Keratinocyte (primary cell): ENCODE data around the gene UFSP1. TPM values are rescaled to one million over a fixed set of nuclear protein-coding genes. Genes with fewer than 3 reads are reported as not detected.
"Not testable (repeated sequence)": the region's sequence is repeated elsewhere in the genome, so short reads cannot be mapped to it uniquely, and the experiment has no call there.

Source experiments
- DNase-seq: peaks from one replicate; pipeline ENCODE4 v3.0.0-alpha.2; 2011; ENCODE audit warnings: low read depth, missing footprints, low spot score
- FAIRE-seq: peaks from 2 replicates; lab custom pipeline; 2011; peaks lifted over from hg19 to GRCh38; lab: Jason Lieb, UNC
- H2AFZ ChIP-seq: 2 replicates; pipeline ENCODE4 v1.6.0; 2012; ENCODE audit warnings: low read length, control low read depth, inconsistent platforms; ENCODE audit not compliant: control insufficient read depth
- H3K27ac ChIP-seq: 2 replicates; pipeline ENCODE4 v1.5.1; 2011; ENCODE audit warnings: low read length; ENCODE audit not compliant: control insufficient read depth, insufficient read depth
- H3K27me3 ChIP-seq: 3 replicates; pipeline ENCODE4 v1.6.0; 2011; ENCODE audit warnings: low read length; ENCODE audit not compliant: control insufficient read depth, insufficient read depth; ENCODE audit errors: extremely low read depth
- H3K36me3 ChIP-seq, 2 experiments: 2 replicates in 1 of 2; 3 replicates in 1 of 2; pipeline ENCODE4 v1.5.1; 2011; ENCODE audit warnings: low read length in 2 of 2, mild to moderate bottlenecking in 1 of 2; ENCODE audit not compliant: control insufficient read depth in 2 of 2, insufficient read depth in 2 of 2; ENCODE audit errors: extremely low read depth in 1 of 2
- H3K4me1 ChIP-seq: 3 replicates; pipeline ENCODE4 v1.5.1; 2011; ENCODE audit warnings: low read length; ENCODE audit not compliant: control insufficient read depth, insufficient read depth; ENCODE audit errors: extremely low read depth
- H3K4me2 ChIP-seq: 3 replicates; pipeline ENCODE4 v1.6.0; 2011; ENCODE audit warnings: low read depth, low read length; ENCODE audit not compliant: control insufficient read depth, insufficient read depth; ENCODE audit errors: extremely low read depth
- H3K4me3 ChIP-seq, 3 experiments: fragments of 200-600 bp in 1 of 3; sonication (generic) in 1 of 3; 2 replicates in 2 of 3; 3 replicates in 1 of 3; pipeline ENCODE4 v1.5.1; 2011 to 2016; ENCODE audit warnings: low read length in 3 of 3, mild to moderate bottlenecking in 3 of 3, control low read depth in 2 of 3, inconsistent platforms in 1 of 3, low read depth in 1 of 3, mixed read lengths in 1 of 3, mixed run types in 1 of 3, moderate library complexity in 1 of 3; ENCODE audit not compliant: control insufficient read depth in 2 of 3, insufficient read depth in 2 of 3; ENCODE audit errors: extremely low read depth in 1 of 3
- H3K79me2 ChIP-seq: 2 replicates; pipeline ENCODE4 v1.6.0; 2012; ENCODE audit warnings: low read length; ENCODE audit not compliant: control insufficient read depth, insufficient read depth
- H3K9ac ChIP-seq: 3 replicates; pipeline ENCODE4 v1.6.0; 2011; ENCODE audit warnings: low read length; ENCODE audit not compliant: control insufficient read depth, insufficient read depth; ENCODE audit errors: extremely low read depth
- H3K9me1 ChIP-seq: 3 replicates; pipeline ENCODE4 v1.6.0; 2011; ENCODE audit warnings: low read length; ENCODE audit not compliant: control insufficient read depth, insufficient read depth; ENCODE audit errors: extremely low read depth
- H3K9me3 ChIP-seq: 2 replicates; pipeline ENCODE4 v1.5.1; 2012; ENCODE audit warnings: low read depth, low read length; ENCODE audit not compliant: control insufficient read depth
- H4K20me1 ChIP-seq: 3 replicates; pipeline ENCODE4 v1.6.0; 2011; ENCODE audit warnings: low read length; ENCODE audit not compliant: control insufficient read depth, insufficient read depth; ENCODE audit errors: extremely low read depth
- EZH2 ChIP-seq: IDR thresholded peaks from one replicate; pipeline ENCODE4 v1.6.1; 2012; ENCODE audit warnings: inconsistent platforms, mild to moderate bottlenecking, low read length, moderate library complexity
- dilution Hi-C: fragments of 300-500 bp; cut with MboI; formaldehyde crosslinking; loops from one replicate; pipeline ENCODE4 v1.7.0; 2020; ENCODE audit warnings: low sequenced_read_pairs; ENCODE audit not compliant: extremely low pct_ligation_motif_present
- polyA minus RNA-seq, 3 experiments: library from RNA; depleted of rRNA, polyadenylated mRNA; stranded (reverse); fragments of >200 nt; gene quantifications; 1 replicate in 1 of 3; 2 replicates in 1 of 3; 3 replicates in 1 of 3; pipeline ENCODE4 v1.2.3, GENCODE V29; 2011
- polyA plus RNA-seq, 5 experiments: library from polyadenylated mRNA; depleted of rRNA in 3 of 5; stranded (reverse) in 3 of 5; stranded (forward) in 1 of 5; unstranded in 1 of 5; fragments of >200 nt; gene quantifications; 1 replicate in 1 of 5; 2 replicates in 3 of 5; 3 replicates in 1 of 5; pipeline versions ENCODE4 v1.2.1 to v1.2.3, GENCODE V29; 2011 to 2012; ENCODE audit warnings: missing spikeins in 2 of 5, low read depth in 1 of 5, low replicate concordance in 1 of 5
- TF ChIP-seq, protein P1 (sequence below), 3 experiments: IDR thresholded peaks in 1 of 3; conservative IDR thresholded peaks in 1 of 3; optimal IDR thresholded peaks in 1 of 3; 2 replicates in 2 of 3; 3 replicates in 1 of 3; pipeline versions ENCODE3 to v1.5.1; 2011; ENCODE audit warnings: low read length in 3 of 3, mild to moderate bottlenecking in 3 of 3, moderate library complexity in 2 of 3, control low read depth in 1 of 3, inconsistent platforms in 1 of 3; ENCODE audit not compliant: insufficient read depth in 2 of 3; ENCODE audit errors: extremely low read depth in 1 of 3

UFSP1 gene
- polyA plus RNA-seq (1.0 to 1.4 TPM (median 1.2 TPM) in 3 replicates), polyA minus RNA-seq (0.93 to 2.0 TPM (median 1.4 TPM) in 3 replicates)
- not detected for polyA plus RNA-seq (2011; ENCODE audit: low read depth)
- polyA plus RNA-seq (2011; cell fraction: cytosol; rRNA removed): 0.34 and 1.1 TPM in 2 replicates
- 0.93 and 1.3 TPM in 2 replicates for polyA plus RNA-seq (2011; cell fraction: nucleus; rRNA removed)
- polyA plus RNA-seq (2012; ENCODE audit: low replicate concordance): 1.5 and 2.4 TPM in 2 replicates
- 2.1 TPM for polyA minus RNA-seq (2011; cell fraction: cytosol; rRNA and poly(A)+ RNA removed)
- polyA minus RNA-seq (2011; cell fraction: nucleus; rRNA and poly(A)+ RNA removed): 0.62 and 0.95 TPM in 2 replicates

GRCh38 chr7:100888988-100889750, at the start of gene UFSP1:
Gene UFSP1 (minus strand): TSS chr7:100889715. CDS start chr7:100889271, 444 bp downstream.
- Histone ChIP-seq H3K4me3 (peak within 1 kb of the TSS; percentile 66 to 75 (median 69)), H3K79me2 (peaks cover 24% of the 10 kb centered on the region), H3K27me3 (peaks cover 6% of the 10 kb centered on the region), H3K27ac (peak within 1 kb of the TSS; percentile 71), H3K9me3 (no peaks in the 10 kb centered on the region), H3K4me2 (peak within 1 kb of the TSS; percentile 85), H4K20me1 (peaks cover 2% of the 10 kb centered on the region), H3K9ac (peak within 1 kb of the TSS; percentile 73), H3K9me1 (no peaks in the 10 kb centered on the region), H3K4me1 (peaks cover 35% of the 10 kb centered on the region), H2AFZ (peak within 1 kb of the TSS; percentile 89), H3K36me3 (peaks cover 26 to 33% of the 10 kb centered on the region in 2 experiments)
- TF ChIP-seq, protein P1, sequence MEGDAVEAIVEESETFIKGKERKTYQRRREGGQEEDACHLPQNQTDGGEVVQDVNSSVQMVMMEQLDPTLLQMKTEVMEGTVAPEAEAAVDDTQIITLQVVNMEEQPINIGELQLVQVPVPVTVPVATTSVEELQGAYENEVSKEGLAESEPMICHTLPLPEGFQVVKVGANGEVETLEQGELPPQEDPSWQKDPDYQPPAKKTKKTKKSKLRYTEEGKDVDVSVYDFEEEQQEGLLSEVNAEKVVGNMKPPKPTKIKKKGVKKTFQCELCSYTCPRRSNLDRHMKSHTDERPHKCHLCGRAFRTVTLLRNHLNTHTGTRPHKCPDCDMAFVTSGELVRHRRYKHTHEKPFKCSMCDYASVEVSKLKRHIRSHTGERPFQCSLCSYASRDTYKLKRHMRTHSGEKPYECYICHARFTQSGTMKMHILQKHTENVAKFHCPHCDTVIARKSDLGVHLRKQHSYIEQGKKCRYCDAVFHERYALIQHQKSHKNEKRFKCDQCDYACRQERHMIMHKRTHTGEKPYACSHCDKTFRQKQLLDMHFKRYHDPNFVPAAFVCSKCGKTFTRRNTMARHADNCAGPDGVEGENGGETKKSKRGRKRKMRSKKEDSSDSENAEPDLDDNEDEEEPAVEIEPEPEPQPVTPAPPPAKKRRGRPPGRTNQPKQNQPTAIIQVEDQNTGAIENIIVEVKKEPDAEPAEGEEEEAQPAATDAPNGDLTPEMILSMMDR (optimal IDR thresholded peaks at IDR 0.05 in 1 of 3, IDR thresholded peaks at IDR 0.05 in 1 of 3, conservative IDR thresholded peaks at IDR 0.05 in 1 of 3; ENCODE audit: extremely low read depth in 1 of 3, insufficient read depth in 2 of 3, low read length in 3 of 3): no peak
- no peak for TF ChIP-seq EZH2
- FAIRE-seq (no peak), DNase-seq (no peak)
- dilution Hi-C loops: loop anchor here (10.0 kb wide), 1 partner anchor 56 kb away; the partner anchor contains the start of gene MUC3A

- H3K9me3 ChIP-seq, H3K36me3 ChIP-seq, dilution Hi-C loops, H3K27me3 ChIP-seq, H3K9me1 ChIP-seq, DNase-seq, H2AFZ ChIP-seq, H4K20me1 ChIP-seq, H3K27ac ChIP-seq, FAIRE-seq, H3K9ac ChIP-seq, H3K4me3 ChIP-seq, H3K4me2 ChIP-seq, H3K4me1 ChIP-seq, H3K79me2 ChIP-seq: not testable (repeated sequence)
Observed at GRCh38 chr7:100936167-100936566, 46.7 kb upstream of the UFSP1 start.

- H3K27me3 ChIP-seq, H3K79me2 ChIP-seq, H3K27ac ChIP-seq, dilution Hi-C loops, H3K9me1 ChIP-seq, DNase-seq, H4K20me1 ChIP-seq, FAIRE-seq, H3K4me1 ChIP-seq, H3K4me2 ChIP-seq, H3K36me3 ChIP-seq, H3K4me3 ChIP-seq, H2AFZ ChIP-seq, H3K9me3 ChIP-seq, H3K9ac ChIP-seq: not testable (repeated sequence)
Observed at GRCh38 chr7:100935381-100935780, 45.9 kb upstream of the UFSP1 start.
